ENCODE data around the gene ATXN1. TPM values are rescaled to one million over a fixed set of nuclear protein-coding genes. Genes with fewer than 3 reads are reported as not detected.

The ATXN1 gene
- total and polyA plus RNA-seq, 2 experiments from 2014 or later: 4.8 to 9.1 TPM

DNA sequence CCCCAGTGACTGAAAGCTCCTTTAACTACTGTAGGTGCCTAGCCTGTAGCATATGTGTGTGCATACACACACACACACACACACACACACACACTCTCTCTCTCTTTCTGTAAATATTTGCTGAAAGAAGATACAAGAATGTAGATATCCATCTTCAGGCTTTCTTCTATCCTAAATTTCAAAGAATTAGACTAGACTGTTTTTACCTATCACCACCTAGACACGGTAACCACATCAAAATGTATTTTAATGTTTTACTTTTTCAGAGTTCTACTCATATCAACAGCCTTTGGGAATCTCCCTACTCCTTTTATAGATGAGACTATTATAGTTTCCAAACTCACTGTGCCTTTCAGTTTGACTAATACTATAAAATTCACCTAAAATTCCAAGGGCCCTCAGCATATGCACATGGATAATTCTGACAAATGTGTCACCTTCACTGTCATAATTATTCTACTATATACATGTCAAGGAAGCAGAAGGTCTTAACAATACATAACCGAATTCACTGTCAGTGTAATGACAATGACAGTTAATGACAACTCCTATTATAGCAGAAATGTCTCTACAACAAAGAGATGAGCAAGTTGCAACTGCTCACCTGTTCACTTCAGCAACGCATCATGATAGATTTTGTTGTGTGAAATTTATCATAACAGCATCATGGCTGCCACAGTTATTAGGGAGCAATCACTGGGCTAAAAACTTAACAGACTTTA lies 286.3 kb downstream of the ATXN1 start (continued):
- TF ChIP-seq, protein P1, sequence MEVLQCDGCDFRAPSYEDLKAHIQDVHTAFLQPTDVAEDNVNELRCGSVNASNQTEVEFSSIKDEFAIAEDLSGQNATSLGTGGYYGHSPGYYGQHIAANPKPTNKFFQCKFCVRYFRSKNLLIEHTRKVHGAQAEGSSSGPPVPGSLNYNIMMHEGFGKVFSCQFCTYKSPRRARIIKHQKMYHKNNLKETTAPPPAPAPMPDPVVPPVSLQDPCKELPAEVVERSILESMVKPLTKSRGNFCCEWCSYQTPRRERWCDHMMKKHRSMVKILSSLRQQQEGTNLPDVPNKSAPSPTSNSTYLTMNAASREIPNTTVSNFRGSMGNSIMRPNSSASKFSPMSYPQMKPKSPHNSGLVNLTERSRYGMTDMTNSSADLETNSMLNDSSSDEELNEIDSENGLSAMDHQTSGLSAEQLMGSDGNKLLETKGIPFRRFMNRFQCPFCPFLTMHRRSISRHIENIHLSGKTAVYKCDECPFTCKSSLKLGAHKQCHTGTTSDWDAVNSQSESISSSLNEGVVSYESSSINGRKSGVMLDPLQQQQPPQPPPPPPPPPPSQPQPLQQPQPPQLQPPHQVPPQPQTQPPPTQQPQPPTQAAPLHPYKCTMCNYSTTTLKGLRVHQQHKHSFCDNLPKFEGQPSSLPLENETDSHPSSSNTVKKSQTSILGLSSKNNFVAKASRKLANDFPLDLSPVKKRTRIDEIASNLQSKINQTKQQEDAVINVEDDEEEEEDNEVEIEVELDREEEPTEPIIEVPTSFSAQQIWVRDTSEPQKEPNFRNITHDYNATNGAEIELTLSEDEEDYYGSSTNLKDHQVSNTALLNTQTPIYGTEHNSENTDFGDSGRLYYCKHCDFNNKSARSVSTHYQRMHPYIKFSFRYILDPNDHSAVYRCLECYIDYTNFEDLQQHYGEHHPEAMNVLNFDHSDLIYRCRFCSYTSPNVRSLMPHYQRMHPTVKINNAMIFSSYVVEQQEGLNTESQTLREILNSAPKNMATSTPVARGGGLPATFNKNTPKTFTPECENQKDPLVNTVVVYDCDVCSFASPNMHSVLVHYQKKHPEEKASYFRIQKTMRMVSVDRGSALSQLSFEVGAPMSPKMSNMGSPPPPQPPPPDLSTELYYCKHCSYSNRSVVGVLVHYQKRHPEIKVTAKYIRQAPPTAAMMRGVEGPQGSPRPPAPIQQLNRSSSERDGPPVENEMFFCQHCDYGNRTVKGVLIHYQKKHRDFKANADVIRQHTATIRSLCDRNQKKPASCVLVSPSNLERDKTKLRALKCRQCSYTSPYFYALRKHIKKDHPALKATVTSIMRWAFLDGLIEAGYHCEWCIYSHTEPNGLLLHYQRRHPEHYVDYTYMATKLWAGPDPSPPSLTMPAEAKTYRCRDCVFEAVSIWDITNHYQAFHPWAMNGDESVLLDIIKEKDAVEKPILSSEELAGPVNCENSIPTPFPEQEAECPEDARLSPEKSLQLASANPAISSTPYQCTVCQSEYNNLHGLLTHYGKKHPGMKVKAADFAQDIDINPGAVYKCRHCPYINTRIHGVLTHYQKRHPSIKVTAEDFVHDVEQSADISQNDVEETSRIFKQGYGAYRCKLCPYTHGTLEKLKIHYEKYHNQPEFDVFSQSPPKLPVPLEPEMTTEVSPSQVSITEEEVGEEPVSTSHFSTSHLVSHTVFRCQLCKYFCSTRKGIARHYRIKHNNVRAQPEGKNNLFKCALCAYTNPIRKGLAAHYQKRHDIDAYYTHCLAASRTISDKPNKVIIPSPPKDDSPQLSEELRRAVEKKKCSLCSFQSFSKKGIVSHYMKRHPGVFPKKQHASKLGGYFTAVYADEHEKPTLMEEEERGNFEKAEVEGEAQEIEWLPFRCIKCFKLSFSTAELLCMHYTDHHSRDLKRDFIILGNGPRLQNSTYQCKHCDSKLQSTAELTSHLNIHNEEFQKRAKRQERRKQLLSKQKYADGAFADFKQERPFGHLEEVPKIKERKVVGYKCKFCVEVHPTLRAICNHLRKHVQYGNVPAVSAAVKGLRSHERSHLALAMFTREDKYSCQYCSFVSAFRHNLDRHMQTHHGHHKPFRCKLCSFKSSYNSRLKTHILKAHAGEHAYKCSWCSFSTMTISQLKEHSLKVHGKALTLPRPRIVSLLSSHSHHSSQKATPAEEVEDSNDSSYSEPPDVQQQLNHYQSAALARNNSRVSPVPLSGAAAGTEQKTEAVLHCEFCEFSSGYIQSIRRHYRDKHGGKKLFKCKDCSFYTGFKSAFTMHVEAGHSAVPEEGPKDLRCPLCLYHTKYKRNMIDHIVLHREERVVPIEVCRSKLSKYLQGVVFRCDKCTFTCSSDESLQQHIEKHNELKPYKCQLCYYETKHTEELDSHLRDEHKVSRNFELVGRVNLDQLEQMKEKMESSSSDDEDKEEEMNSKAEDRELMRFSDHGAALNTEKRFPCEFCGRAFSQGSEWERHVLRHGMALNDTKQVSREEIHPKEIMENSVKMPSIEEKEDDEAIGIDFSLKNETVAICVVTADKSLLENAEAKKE (CRISPR knock-in tag; IDR thresholded peaks at IDR 0.05): no peak
- TF ChIP-seq, protein P2, sequence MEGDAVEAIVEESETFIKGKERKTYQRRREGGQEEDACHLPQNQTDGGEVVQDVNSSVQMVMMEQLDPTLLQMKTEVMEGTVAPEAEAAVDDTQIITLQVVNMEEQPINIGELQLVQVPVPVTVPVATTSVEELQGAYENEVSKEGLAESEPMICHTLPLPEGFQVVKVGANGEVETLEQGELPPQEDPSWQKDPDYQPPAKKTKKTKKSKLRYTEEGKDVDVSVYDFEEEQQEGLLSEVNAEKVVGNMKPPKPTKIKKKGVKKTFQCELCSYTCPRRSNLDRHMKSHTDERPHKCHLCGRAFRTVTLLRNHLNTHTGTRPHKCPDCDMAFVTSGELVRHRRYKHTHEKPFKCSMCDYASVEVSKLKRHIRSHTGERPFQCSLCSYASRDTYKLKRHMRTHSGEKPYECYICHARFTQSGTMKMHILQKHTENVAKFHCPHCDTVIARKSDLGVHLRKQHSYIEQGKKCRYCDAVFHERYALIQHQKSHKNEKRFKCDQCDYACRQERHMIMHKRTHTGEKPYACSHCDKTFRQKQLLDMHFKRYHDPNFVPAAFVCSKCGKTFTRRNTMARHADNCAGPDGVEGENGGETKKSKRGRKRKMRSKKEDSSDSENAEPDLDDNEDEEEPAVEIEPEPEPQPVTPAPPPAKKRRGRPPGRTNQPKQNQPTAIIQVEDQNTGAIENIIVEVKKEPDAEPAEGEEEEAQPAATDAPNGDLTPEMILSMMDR (conservative IDR thresholded peaks at IDR 0.05; ENCODE audit: low read depth in 2 of 2): no peak
- TF ChIP-seq CREB1 (CRISPR knock-in tag; IDR thresholded peaks at IDR 0.05; ENCODE audit: low read depth): no peak

DNA sequence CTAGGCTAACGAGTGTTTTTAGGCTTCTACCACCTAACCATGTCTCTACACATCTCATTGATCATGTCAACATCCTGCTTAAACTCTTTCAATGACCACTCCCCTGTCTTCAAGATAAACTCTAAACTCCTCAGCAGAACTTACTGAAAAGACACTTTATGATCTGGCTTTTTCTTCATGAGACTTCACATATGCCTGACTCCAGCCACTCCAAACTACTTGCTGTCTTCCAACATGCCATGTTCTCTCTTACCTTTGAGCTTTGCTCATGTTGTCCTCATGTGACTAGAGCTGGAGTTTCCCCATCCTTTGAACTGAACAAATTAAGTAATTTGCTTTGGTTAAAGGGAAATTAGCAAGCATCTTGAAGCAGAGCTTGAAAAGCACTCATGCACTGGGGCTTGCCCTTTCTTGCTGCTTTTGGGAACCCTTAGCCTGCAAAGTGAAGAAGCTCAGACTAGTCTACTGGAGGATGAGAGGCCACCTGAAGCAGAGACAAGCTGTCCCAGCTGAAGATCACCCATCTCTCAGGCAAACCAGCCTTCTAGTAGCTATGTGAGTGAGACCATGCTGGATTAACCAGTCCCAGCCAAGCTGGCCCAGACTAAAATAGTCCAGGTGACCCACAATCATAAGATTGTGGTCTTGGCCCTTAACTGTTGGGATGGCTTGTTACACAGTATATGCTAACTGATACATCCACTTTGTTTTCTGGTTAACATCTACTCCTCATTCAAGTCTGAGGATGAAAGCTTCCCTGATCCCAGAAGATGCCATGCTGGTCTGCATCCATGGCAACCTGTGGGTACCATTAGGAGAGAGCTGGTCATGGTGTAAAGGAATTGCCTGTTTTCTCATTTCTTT lies 287.1 kb downstream of the ATXN1 start:
- ATAC-seq (no peak), DNase-seq (ENCODE audit: low spot score) (no peak)
- Mint-ChIP-seq H3K27ac (no peak overlapping the region), H3K4me3 (no peak overlapping the region), H3K9me3 (no peaks in the 10 kb centered on the region), H3K4me1 (peaks cover 3% of the 10 kb centered on the region; the same call in 1 of the 3 replicates), H3K36me3 (ENCODE audit: low read depth) (no peaks in the 10 kb centered on the region), H3K27me3 (ENCODE audit: insufficient read depth, low read depth, poor library complexity) (peaks cover 1% of the 10 kb centered on the region)
- no peaks in the 10 kb centered on the region for H3F3A ChIP-seq (replicated peaks; ENCODE audit: low read depth)
- no peaks in the 10 kb centered on the region for H3K36me3 ChIP-seq (ENCODE audit: insufficient read depth)
- no peak overlapping the region for H3K4me2 ChIP-seq
- no peaks in the 10 kb centered on the region for H4K20me1 ChIP-seq (replicated peaks; ENCODE audit: insufficient read depth)
- H2AFZ ChIP-seq: no peak overlapping the region
- no peaks in the 10 kb centered on the region for H3K79me2 ChIP-seq (replicated peaks; ENCODE audit: insufficient read depth)
- no peak overlapping the region for H3K27ac ChIP-seq (ENCODE audit: low read depth)
- no peaks in the 10 kb centered on the region for H3K27me3 ChIP-seq (ENCODE audit: insufficient read depth)
- no peak overlapping the region for H3K4me3 ChIP-seq
- H3K4me1 ChIP-seq (ENCODE audit: insufficient read depth): no peaks in the 10 kb centered on the region
- H3K9me2 ChIP-seq (ENCODE audit: insufficient read depth): no peaks in the 10 kb centered on the region
- TF ChIP-seq, protein P1 (CRISPR knock-in tag; IDR thresholded peaks at IDR 0.05): no peak
- no peak for TF ChIP-seq NANOG (IDR thresholded peaks at IDR 0.05; ENCODE audit: borderline replicate concordance)

Measured in GM23338 (cell line).